IMR-90 (cell line): ENCODE data around the gene ERP44. TPM values are rescaled to one million over a fixed set of nuclear protein-coding genes. Genes with fewer than 3 reads are reported as not detected.

ENCODE experiments used
- ATAC-seq: fragments of 200-7000 bp; cut with Tn5 transposase; 2 replicates; pipeline ENCODE4 v1.9.1; 2020; ENCODE audit warnings: low read depth, mild to moderate bottlenecking, moderate library complexity
- BruUV-seq: library from RNA; stranded (reverse); fragments of 400-500 nt; replicated peaks from 2 replicates; lab custom pipeline; 2021; lab: Mats Ljungman, UMichigan
- CTCF ChIA-PET: fragments of 300-600 bp; formaldehyde crosslinking; extraction: SDS; loops from one replicate; lab custom pipeline; 2021; ENCODE audit warnings: antibody characterized with exemption; lab: Yijun Ruan, JAX
- POLR2A ChIA-PET: fragments of 300-600 bp; sonication (Branson Sonifier 250); formaldehyde crosslinking; loops from one replicate; lab custom pipeline; 2022; ENCODE audit warnings: antibody characterized with exemption; ENCODE audit not compliant: unreplicated experiment; lab: Charles Lee
- DNase-seq: peaks from one replicate; pipeline ENCODE4 v3.0.0; 2013
- H2AFZ ChIP-seq: replicated peaks from 2 replicates; pipeline ENCODE3; 2013; ENCODE audit warnings: low read length, mild to moderate bottlenecking; ENCODE audit not compliant: poor library complexity
- H2AK5ac ChIP-seq: 2 replicates; pipeline ENCODE4 v1.6.1; 2013; ENCODE audit warnings: low read depth, low read length, inconsistent platforms
- H2AK9ac ChIP-seq: replicated peaks from 2 replicates; pipeline ENCODE3; 2013; ENCODE audit warnings: mild to moderate bottlenecking, low read depth, low read length, moderate library complexity; ENCODE audit not compliant: poor library complexity
- H2BK120ac ChIP-seq: 2 replicates; pipeline ENCODE4 v1.6.1; 2013; ENCODE audit warnings: low read depth, low read length, inconsistent platforms
- H2BK15ac ChIP-seq: 3 replicates; pipeline ENCODE4 v1.6.1; 2013; ENCODE audit warnings: low read depth, low read length, inconsistent platforms
- H2BK20ac ChIP-seq: 2 replicates; pipeline ENCODE4 v1.6.1; 2013; ENCODE audit warnings: low read depth, mild to moderate bottlenecking, inconsistent platforms, low read length, moderate library complexity
- H2BK5ac ChIP-seq: 2 replicates; pipeline ENCODE4 v1.6.1; 2013; ENCODE audit warnings: mild to moderate bottlenecking, low read depth, low read length, inconsistent platforms; ENCODE audit not compliant: poor library complexity, severe bottlenecking
- H3K14ac ChIP-seq: replicated peaks from 2 replicates; pipeline ENCODE4 v1.6.1; 2013; ENCODE audit warnings: low read depth, low read length, inconsistent platforms
- H3K18ac ChIP-seq: 2 replicates; pipeline ENCODE4 v1.6.1; 2013; ENCODE audit warnings: low read depth, low read length, control low read depth
- H3K23ac ChIP-seq: 2 replicates; pipeline ENCODE4 v1.6.1; 2013; ENCODE audit warnings: low read depth, low read length, inconsistent platforms
- H3K27ac ChIP-seq: 2 replicates; pipeline ENCODE4 v1.5.1; 2013; ENCODE audit warnings: mild to moderate bottlenecking, control low read depth, low read length; ENCODE audit not compliant: insufficient read depth
- H3K27me3 ChIP-seq: 2 replicates; pipeline ENCODE4 v1.6.1; 2013; ENCODE audit warnings: low read length; ENCODE audit not compliant: control insufficient read depth, insufficient read depth
- H3K36me3 ChIP-seq: 2 replicates; pipeline ENCODE4 v1.6.1; 2013; ENCODE audit warnings: low read length, mixed read lengths; ENCODE audit not compliant: control insufficient read depth, insufficient read depth
- H3K4ac ChIP-seq: 2 replicates; pipeline ENCODE4 v1.6.1; 2013; ENCODE audit warnings: low read depth, low read length, inconsistent platforms
- H3K4me1 ChIP-seq: 2 replicates; pipeline ENCODE4 v1.6.1; 2013; ENCODE audit warnings: low read length, mixed read lengths; ENCODE audit not compliant: control insufficient read depth, insufficient read depth
- H3K4me2 ChIP-seq: 2 replicates; pipeline ENCODE4 v1.6.1; 2013; ENCODE audit warnings: low read depth, mild to moderate bottlenecking, control low read depth, low read length, moderate library complexity
- H3K4me3 ChIP-seq: 2 replicates; pipeline ENCODE4 v1.5.1; 2013; ENCODE audit warnings: low read depth, mild to moderate bottlenecking, control low read depth, low read length, moderate library complexity; ENCODE audit not compliant: insufficient read depth
- H3K56ac ChIP-seq: 2 replicates; pipeline ENCODE4 v1.6.1; 2013; ENCODE audit warnings: low read length, inconsistent platforms; ENCODE audit not compliant: insufficient read depth; ENCODE audit errors: extremely low read depth
- H3K79me1 ChIP-seq, 2 experiments: 2 replicates each; pipeline ENCODE4 v1.6.1; 2013; ENCODE audit warnings: low read length in 2 of 2, inconsistent platforms in 1 of 2, low read depth in 1 of 2
- H3K9ac ChIP-seq: 2 replicates; pipeline ENCODE4 v1.6.1; 2013; ENCODE audit warnings: low read depth, low read length, control low read depth
- H3K9me1 ChIP-seq: 2 replicates; pipeline ENCODE4 v1.6.1; 2013; ENCODE audit warnings: low read length, inconsistent platforms; ENCODE audit not compliant: insufficient read depth
- H3K9me3 ChIP-seq: 2 replicates; pipeline ENCODE4 v1.6.1; 2013; ENCODE audit warnings: low read length; ENCODE audit not compliant: control insufficient read depth, insufficient read depth
- H4K20me1 ChIP-seq: 2 replicates; pipeline ENCODE4 v1.6.1; 2013; ENCODE audit warnings: low read length, inconsistent platforms; ENCODE audit not compliant: insufficient read depth
- H4K5ac ChIP-seq: 2 replicates; pipeline ENCODE4 v1.6.1; 2013; ENCODE audit warnings: mild to moderate bottlenecking, low read depth, low read length, control low read depth
- H4K8ac ChIP-seq, 2 experiments: 2 replicates each; pipeline ENCODE4 v1.6.1; 2013; ENCODE audit warnings: low read depth in 2 of 2, low read length in 2 of 2, control low read depth in 1 of 2, inconsistent platforms in 1 of 2
- H4K91ac ChIP-seq: 2 replicates; pipeline ENCODE4 v1.6.1; 2013; ENCODE audit warnings: low read depth, low read length, inconsistent platforms; ENCODE audit not compliant: insufficient read depth
- BHLHE40 ChIP-seq: fragments of 150-350 bp; IDR thresholded peaks from 2 replicates; pipeline ENCODE4 v1.6.1; 2016; ENCODE audit warnings: mild to moderate bottlenecking, low read depth, low read length
- CEBPB ChIP-seq: IDR thresholded peaks from 2 replicates; pipeline ENCODE4 v1.6.1; 2012; ENCODE audit warnings: low read depth, low read length, improper control_type of control experiment
- CHD1 ChIP-seq: IDR thresholded peaks from 2 replicates; pipeline ENCODE4 v1.6.1; 2012; ENCODE audit warnings: low read depth, low read length, improper control_type of control experiment
- CTCF ChIP-seq: conservative IDR thresholded peaks from 2 replicates; pipeline ENCODE4 v1.5.1; 2012; ENCODE audit warnings: mild to moderate bottlenecking, low read depth, low read length, improper control_type of control experiment
- ELK1 ChIP-seq: fragments of 150-350 bp; IDR thresholded peaks from 2 replicates; pipeline ENCODE4 v1.6.1; 2016; ENCODE audit warnings: low read depth, mild to moderate bottlenecking, low read length, moderate library complexity, borderline replicate concordance
- FOS ChIP-seq: fragments of 150-350 bp; IDR thresholded peaks from 2 replicates; pipeline ENCODE4 v1.6.1; 2016; ENCODE audit warnings: low read depth, low read length
- MAFK ChIP-seq: IDR thresholded peaks from 2 replicates; pipeline ENCODE4 v1.6.1; 2012; ENCODE audit warnings: low read depth, low read length, improper control_type of control experiment
- MAZ ChIP-seq: IDR thresholded peaks from 2 replicates; pipeline ENCODE4 v1.6.1; 2012; ENCODE audit warnings: low read depth, mild to moderate bottlenecking, low read length, improper control_type of control experiment, moderate library complexity, borderline replicate concordance
- MXI1 ChIP-seq: IDR thresholded peaks from 2 replicates; pipeline ENCODE4 v1.6.1; 2012; ENCODE audit warnings: low read depth, mild to moderate bottlenecking, low read length, moderate library complexity, borderline replicate concordance
- POLR2A ChIP-seq: IDR thresholded peaks from 2 replicates; pipeline ENCODE4 v1.6.1; 2012; ENCODE audit warnings: mild to moderate bottlenecking, low read depth, low read length
- RAD21 ChIP-seq: IDR thresholded peaks from 2 replicates; pipeline ENCODE4 v1.6.1; 2012; ENCODE audit warnings: low read length, improper control_type of control experiment
- RCOR1 ChIP-seq: IDR thresholded peaks from 2 replicates; pipeline ENCODE4 v1.6.1; 2012; ENCODE audit warnings: mild to moderate bottlenecking, low read length, improper control_type of control experiment; ENCODE audit not compliant: insufficient replicate concordance
- SMC3 ChIP-seq: fragments of 150-350 bp; IDR thresholded peaks from 2 replicates; pipeline ENCODE4 v1.6.1; 2016; ENCODE audit warnings: low read depth, mild to moderate bottlenecking, antibody characterized with exemption, low read length, moderate library complexity
- USF2 ChIP-seq: fragments of 150-350 bp; IDR thresholded peaks from 2 replicates; pipeline ENCODE4 v1.6.1; 2017; ENCODE audit warnings: mild to moderate bottlenecking, antibody characterized with exemption, low read length, low read depth
- WGBS, 2 experiments: methylation state at CpG; one replicate each; pipeline versions ENCODE4 v1.1.5 to v1.1.7; 2013; ENCODE audit warnings: missing lambda C conversion rate in 2 of 2; ENCODE audit not compliant: insufficient read length in 1 of 2; ENCODE audit errors: extremely low coverage in 2 of 2; 5-methylcytosine and 5-hydroxymethylcytosine counted together
- dilution Hi-C: fragments of 300-500 bp; cut with HindIII; formaldehyde crosslinking; loops from one replicate; pipeline ENCODE4 v1.14.3; 2018; ENCODE audit warnings: low sequenced_read_pairs; ENCODE audit not compliant: unreplicated experiment
- in situ Hi-C: fragments of 300-500 bp; cut with MboI; formaldehyde crosslinking; loops from 3 replicates; pipeline ENCODE4 v1.14.3; 2019; ENCODE audit warnings: low sequenced_read_pairs, inconsistent platforms, mixed read lengths
- intact Hi-C: fragments of 100-400 bp; cut with micrococcal nuclease; formaldehyde crosslinking; loops from 2 replicates; pipeline ENCODE4 v1.10.0; 2022
- polyA plus RNA-seq, 3 experiments: library from polyadenylated mRNA; depleted of rRNA; stranded (reverse); fragments of >200 nt; gene quantifications; 2 replicates each; pipeline ENCODE4 v1.2.3, GENCODE V29; 2012; ENCODE audit warnings: low replicate concordance in 1 of 3
- total RNA-seq: library from RNA; depleted of rRNA; stranded (reverse); fragments of >200 nt; gene quantifications from 2 replicates; pipeline ENCODE4 v1.2.3, GENCODE V29; 2012

Gene ERP44
- total and polyA plus RNA-seq, 2 of the 4 experiments (the other 2 are of a cell fraction) = 9.1 to 13.5 TPM

DNA sequence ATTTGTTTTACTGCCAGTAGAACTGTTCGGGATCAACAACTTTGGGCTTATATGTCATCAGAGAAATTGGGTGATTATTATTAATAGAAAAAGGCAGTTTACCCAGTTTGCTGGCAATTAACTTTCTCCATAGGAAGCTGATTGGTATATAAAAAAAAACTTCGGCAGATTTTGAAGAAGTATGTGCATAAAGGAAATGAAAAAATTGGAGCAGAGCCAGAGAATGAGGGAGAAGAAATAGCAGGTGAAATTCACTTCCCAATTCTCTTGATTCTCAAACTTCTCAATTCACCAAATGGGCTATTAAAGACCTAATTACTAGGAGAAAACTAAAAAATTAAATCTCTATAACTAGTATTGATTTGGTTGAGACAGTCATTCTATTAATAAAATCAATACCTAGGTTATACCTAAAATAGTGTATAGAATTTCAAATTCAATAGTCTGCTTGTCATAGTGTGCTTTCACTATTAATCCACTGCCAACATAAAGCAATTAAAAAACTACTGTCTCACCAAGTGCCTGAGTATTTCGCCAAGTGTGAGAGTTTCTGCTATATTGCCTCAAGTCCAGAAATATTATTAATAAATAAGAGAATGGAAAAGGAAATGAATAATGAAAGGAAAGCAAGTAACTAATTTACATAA, 144.8 kb downstream of the ERP44 start:
- WGBS, 2 experiments = no CpG with 5 or more reads among the region's 3 CpGs
- Histone ChIP-seq H3K36me3 (no peaks in the 10 kb centered on the region), H2AK9ac (no peak overlapping the region), H3K79me1 (no peaks in the 10 kb centered on the region; a peak in 1 of 4 replicates), H2AK5ac (no peak overlapping the region), H4K20me1 (no peaks in the 10 kb centered on the region), H3K4me3 (no peak overlapping the region), H3K4ac (no peak overlapping the region), H2AFZ (no peak overlapping the region), H3K9me1 (no peaks in the 10 kb centered on the region), H3K9ac (no peak overlapping the region), H3K4me1 (no peaks in the 10 kb centered on the region), H2BK5ac (no peak overlapping the region), H3K14ac (no peak overlapping the region), H4K8ac (no peak overlapping the region), H2BK120ac (no peak overlapping the region), H3K56ac (no peak overlapping the region), H3K4me2 (no peak overlapping the region), H3K27ac (no peak overlapping the region), H3K27me3 (no peaks in the 10 kb centered on the region), H4K91ac (no peak overlapping the region), H3K23ac (no peak overlapping the region), H3K18ac (no peak overlapping the region), H2BK15ac (no peak overlapping the region), H2BK20ac (no peak overlapping the region), H3K9me3 (no peaks in the 10 kb centered on the region), H4K5ac (no peak overlapping the region)
- in situ Hi-C loops (no loop called here), dilution Hi-C loops (no loop called here), intact Hi-C loops (no loop called here)
- ChIA-PET CTCF (no interaction called here), POLR2A (no interaction called here)
- DNase-seq (no peak), ATAC-seq (no peak)
- TF ChIP-seq MAZ = no peak
- TF ChIP-seq RCOR1 = no peak
- TF ChIP-seq CTCF = no peak
- TF ChIP-seq CHD1 = no peak
- TF ChIP-seq POLR2A = no peak
- no peak for TF ChIP-seq USF2
- no peak for TF ChIP-seq FOS
- TF ChIP-seq RAD21 = no peak
- no peak for TF ChIP-seq MAFK
- no peak for TF ChIP-seq CEBPB
- TF ChIP-seq ELK1 = no peak
- no peak for TF ChIP-seq MXI1
- no peak for TF ChIP-seq SMC3
- TF ChIP-seq BHLHE40 = no peak
- no TSS peak for BruUV-seq
